D341Med (cell line): Measurements from ENCODE around the gene SEMA4G.

Experiments
- DNase-seq: peaks from one replicate; pipeline ENCODE4 v3.0.0; 2012; ENCODE audit warnings: low spot score

The SEMA4G gene

DNA sequence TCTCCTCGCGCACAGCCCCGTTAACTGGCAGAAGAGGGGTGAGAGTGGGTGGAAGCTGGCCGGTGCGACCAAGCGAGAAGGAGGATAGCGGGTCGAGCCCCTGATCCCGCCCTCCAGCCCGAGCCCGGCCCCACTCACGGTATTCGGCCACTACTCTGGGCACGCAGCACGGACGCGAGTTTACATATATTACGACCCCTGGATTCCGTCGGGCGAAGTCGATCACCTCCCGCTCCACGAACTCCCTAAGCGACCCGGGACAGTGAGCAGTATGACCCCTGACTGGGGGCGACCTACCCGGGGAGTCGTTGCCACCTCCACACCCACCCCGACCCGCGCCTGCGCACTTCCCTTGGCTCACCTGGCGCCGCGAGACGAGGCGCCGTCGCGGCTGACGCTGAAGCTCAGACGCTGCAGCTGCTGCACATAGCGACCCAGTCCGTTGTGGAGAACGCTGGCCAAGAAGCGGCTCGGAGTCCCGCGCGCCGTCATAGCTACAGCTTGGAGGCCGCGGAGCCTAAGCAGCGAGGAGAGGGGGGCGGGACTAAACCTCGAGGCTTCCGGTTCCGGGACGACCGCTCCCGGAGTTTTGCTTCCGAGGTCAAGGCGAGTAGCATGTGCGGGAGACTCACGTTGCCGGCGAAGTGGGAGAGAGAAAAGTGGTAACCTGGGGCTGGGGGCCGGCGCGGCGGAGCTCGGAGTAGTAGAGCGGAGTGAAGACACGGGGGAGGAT is 17.8 kb downstream of the SEMA4G start, which contains the start of the genes MRPL43 and TWNK:
Gene MRPL43 (minus strand): TSS at position 546 of the 733 bp plus-strand sequence. CDS start 54 bp downstream, at position 492.
Gene TWNK (plus strand): TSS at position 592 of the 733 bp plus-strand sequence. CDS start 668 bp downstream, outside the sequence.
- DNase-seq: peak; percentile 83

- no peak for DNase-seq
These were observed 18.4 kb downstream of the SEMA4G start for GRCh38 chr10:100987685-100988049.

GRCh38 chr10:100988166-100988565 is 18.9 kb downstream of the SEMA4G start:
- DNase-seq: no peak

- no peak for DNase-seq
These were observed 19.8 kb downstream of the SEMA4G start for GRCh38 chr10:100989088-100989487.

GRCh38 chr10:100993986-100994708 is 24.8 kb downstream of the SEMA4G start:
- no peak for DNase-seq

DNA sequence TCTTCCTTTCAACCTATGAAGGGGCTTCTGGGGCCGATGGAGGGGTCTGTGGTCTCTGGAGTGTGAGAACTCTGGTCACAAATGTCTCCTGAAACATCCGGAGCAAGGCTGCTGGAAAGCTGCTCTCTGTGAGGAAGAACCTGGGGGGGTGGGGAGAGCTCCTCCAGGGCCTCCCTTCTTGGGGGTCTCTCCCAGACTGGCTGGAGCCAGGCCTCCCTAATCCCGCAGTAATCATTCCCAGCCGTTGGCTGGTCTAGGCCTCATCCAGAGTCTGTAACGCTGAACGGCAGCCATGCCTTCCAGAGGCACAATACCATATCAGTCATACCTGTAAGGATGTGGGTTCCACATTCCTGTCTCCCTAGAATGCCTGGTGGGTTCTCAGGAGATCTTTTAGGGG is 25.9 kb downstream of the SEMA4G start:
- DNase-seq: no peak

- peak; percentile 63 for DNase-seq
These were observed 27.5 kb downstream of the SEMA4G start for GRCh38 chr10:100996678-100997359.

- peak; percentile 76 for DNase-seq
These were observed 28.3 kb downstream of the SEMA4G start for GRCh38 chr10:100997360-100998182.

DNA sequence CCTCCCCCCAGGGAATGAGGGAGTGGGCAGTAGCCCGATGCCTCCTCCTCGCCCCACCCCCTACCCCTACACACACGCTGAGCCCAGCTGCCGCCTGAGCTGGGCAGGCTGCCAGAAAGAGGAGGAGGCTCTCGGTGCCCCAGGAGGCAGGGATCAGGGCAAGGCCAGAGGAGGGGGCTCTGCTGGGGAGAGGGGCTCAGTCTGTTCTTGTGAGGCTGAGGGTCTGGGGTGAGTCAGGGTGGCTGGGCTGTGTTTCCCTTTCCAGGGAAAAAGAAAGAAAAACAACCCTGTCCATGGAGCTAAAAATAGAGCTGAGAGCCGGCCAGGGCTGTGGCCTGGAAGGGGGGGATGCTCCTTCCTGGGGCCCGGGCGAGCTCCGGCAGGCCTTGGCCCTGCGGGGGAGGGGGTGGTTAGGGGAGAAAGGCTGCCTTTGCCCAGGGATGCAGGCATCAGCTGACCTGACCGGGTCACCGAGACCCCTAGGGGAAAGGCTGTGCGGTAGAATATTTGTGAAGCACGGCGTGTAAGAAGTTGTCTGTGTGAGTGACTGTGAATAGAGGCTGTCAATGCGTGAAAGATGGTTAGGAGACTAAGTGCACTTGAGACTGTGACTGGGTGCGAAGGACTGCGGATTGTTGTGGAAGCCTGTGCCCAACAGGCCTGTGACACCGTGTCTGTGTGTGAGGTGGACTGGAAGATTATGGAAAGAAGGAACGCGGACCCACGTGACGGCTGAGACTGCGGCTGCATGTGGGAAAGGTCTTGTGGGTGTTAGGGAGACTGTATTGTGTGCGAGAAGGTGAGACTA is 29.1 kb downstream of the SEMA4G start:
- peak; percentile 80 for DNase-seq

- DNase-seq: peak; percentile 84
These were observed 29.9 kb downstream of the SEMA4G start for GRCh38 chr10:100998991-100999741.

DNA sequence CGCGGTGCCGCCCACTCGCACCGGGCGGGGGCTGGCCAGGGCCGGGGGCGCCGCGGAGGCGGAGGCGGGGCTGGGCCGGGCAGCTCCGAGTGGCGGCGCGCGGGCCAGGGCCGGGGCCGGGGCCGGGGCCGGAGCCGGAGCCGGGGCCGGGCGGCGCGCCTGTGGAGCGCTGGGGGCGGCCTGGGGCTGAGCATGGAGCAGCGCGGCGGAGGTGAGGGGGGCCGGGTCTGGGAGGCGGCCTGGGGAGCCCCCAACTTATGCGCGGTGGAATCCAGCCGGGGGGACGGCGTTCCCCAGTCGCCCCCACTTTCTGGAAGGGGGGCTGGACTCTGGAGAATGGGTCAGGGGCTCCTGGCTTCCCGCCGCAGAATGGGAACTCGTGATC is 30.4 kb downstream of the SEMA4G start, which contains the start of gene LZTS2:
Gene LZTS2 (plus strand): TSS at position 67 of the 385 bp plus-strand sequence. CDS start 2,731 bp downstream, outside the sequence.
- DNase-seq: peak; percentile 79

DNA sequence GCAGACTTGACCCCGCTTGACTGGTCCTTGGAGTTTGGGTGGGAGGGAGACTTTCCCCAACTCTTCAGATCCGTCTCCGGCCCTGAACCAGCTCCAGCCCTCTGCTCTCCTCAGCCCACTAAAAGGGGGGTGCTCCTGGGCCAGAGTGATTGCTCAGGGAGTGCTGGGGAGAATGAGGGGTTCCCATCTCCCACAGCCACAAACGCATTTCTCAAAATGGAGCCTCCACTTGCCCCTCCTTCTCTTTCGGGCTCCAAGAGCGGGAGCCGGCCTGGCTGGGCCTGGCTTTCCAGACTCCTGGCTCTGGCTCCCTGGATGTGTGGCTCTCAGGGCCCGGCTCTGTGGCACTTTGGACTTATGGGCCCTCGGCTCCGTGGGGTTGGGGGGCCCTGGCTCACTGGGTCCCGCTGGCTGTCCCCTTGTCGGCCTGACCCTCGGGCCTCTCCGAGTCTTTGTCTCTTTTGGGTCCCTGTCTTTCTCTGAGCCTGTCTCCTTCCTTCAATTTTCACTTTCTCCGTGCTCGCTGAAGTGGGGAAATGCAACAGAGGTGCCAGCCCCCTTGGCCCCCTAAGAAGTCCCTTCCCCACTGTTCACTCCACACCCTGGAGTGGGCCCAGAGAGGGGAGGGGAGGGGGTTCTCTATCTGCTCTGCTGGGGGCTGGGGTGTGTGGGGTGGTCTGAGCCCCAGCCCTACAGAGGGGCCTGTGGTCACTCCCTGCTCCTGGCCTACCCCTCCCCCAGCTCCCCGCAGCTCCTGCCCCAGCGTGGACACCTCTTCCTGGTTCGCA is 31.0 kb downstream of the SEMA4G start:
- DNase-seq: no peak

- DNase-seq: no peak
These were observed 31.8 kb downstream of the SEMA4G start for GRCh38 chr10:101000915-101001658.

- DNase-seq: no peak
These were observed 32.3 kb downstream of the SEMA4G start for GRCh38 chr10:101001659-101002035.

DNA sequence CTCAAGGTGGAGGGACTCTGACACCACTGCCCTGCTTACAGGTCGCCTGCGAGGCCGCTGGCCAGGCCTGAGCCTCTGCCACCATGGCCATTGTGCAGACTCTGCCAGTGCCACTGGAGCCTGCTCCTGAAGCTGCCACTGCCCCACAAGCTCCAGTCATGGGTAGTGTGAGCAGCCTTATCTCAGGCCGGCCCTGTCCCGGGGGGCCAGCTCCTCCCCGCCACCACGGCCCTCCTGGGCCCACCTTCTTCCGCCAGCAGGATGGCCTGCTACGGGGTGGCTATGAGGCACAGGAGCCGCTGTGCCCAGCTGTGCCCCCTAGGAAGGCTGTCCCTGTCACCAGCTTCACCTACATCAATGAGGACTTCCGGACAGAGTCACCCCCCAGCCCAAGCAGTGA is 33.2 kb downstream of the SEMA4G start:
- DNase-seq: no peak

DNA sequence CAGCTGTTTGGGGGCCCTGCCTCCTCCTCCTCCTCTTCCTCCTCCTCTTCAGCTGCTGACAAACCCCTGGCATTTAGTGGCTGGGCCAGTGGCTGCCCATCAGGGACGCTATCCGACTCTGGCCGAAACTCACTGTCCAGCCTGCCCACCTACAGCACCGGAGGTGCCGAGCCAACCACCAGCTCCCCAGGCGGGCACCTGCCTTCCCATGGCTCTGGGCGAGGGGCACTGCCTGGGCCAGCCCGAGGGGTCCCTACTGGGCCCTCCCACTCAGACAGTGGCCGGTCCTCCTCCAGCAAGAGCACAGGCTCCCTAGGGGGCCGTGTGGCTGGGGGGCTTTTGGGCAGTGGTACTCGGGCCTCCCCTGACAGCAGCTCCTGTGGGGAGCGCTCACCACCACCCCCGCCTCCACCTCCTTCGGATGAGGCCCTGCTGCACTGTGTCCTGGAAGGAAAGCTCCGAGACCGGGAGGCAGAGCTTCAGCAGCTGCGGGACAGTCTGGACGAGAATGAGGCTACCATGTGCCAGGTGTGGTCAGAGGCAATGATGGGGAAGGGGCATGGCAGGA is 34.4 kb downstream of the SEMA4G start:
- no peak for DNase-seq

DNA sequence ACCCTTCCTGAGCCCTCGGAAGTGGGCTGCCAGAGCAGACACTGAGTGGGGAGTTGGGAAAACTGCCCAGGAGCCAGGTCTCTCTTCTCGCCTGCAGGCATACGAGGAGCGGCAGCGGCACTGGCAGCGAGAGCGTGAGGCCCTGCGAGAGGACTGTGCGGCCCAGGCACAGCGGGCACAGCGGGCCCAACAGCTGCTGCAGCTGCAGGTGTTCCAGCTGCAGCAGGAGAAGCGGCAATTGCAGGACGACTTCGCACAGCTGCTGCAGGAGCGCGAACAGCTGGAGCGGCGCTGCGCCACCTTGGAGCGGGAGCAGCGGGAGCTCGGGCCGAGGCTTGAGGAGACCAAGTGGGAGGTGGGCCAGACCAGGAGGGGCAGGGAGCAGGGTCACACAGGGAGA is 36.1 kb downstream of the SEMA4G start:
- DNase-seq: no peak

- no peak for DNase-seq
These were observed 36.7 kb downstream of the SEMA4G start for GRCh38 chr10:101005869-101006567.
